HG03460 (cell line): ENCODE measurements around the gene LMX1B.

ENCODE experiments used
- ATAC-seq: cut with Tn5 transposase; IDR thresholded peaks from one replicate; pipeline ENCODE4 v1.9.1; 2021; ENCODE audit not compliant: unreplicated experiment

Gene LMX1B

DNA sequence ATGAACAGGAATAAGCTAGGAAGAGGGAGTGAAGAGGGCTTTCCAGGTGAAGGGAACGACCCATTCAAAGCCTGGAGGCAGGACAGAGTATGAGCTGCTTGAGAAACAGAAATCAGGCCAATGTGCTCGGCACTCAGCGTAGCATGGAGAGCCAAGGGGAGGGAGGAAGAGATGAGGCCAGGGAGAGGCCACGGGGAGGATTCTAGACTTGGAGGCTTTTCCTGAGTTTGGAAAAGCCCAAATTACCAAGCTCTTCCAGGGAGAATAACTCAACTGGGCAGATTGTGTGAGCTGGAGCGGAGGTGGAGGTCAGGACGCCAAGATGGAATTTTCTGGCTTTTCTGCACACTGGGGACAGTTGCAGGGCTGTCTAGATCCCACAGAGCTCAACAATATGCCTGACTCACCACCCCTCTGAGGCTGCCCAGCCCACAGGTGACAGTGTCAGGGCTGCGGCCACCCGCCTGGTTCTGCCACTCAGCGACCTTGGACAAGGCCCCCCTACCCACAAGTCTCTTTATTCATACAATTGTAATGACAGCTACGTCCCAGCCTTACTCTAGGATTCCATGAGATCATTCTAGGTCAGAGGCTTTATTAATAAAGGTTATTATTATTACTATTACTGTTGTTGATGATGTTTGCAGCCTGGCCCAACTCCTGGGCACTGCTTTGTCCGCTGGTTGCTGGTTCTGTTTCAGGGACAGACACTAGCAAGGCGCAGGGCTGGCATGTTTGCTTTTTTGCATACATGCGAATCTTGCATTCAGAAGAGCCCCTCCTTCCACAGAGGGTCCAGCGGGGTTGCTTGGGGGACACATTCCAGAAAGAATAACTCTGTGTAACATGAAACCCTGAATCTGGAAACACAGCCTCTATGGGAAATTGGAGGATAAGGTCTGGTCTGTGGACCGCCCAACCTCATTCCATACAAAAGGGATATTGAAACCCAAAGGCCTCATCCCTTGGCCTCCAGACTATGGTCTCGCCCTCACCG, 9.4 kb upstream of the LMX1B start:
- ATAC-seq = no peak

DNA sequence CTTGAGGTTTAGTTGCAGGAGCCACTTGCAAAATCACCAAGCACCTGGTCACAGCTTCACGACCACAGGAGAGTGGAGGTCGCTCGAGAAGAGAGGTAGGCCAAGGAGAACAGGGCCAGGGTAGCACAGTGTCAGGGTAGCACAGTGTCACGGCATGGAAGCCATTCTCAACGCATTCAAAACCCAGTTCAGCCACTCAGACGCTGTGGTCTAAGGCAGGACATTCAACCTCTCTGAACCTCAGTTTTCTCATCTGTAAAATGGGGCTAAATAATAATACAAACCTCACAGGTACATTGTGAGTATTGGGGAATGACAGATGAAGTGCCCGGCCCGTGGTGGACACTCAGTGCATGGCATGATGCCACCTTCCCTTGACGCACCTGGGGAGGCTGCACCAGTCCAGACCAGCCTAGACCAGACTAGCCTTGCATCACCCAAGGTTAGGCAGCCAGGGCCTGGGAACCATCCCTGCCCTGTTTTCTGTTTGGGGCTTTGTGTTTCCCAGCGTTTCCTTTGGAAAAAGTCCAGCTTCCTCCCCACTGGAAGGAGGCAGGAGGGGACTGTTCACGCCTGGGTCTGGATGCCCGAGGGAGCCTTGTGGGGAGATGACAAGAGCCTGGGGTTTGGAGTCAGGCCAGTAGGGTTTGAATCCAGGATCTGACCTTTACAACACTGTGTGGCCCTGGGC, 7.8 kb upstream of the LMX1B start:
- ATAC-seq = no peak

DNA sequence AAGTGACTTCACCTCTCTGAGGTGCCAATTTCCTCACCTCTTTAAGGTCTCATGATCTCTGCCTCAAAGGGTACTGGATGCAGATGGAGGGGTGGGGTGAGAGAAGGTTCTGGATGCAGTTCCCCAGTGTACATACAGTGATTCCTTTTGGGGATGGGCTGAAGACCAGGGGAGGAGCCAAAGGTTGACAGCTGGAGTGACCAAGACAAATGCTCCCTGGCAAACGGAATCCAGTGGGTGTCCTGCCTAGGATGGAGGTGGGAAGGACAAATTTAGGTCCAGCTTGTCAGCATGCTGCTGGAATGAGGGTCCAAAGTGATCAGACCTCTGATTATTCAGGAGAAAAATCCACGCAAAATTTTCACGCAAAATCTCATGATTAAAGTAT, 7.3 kb upstream of the LMX1B start:
- no peak for ATAC-seq

DNA sequence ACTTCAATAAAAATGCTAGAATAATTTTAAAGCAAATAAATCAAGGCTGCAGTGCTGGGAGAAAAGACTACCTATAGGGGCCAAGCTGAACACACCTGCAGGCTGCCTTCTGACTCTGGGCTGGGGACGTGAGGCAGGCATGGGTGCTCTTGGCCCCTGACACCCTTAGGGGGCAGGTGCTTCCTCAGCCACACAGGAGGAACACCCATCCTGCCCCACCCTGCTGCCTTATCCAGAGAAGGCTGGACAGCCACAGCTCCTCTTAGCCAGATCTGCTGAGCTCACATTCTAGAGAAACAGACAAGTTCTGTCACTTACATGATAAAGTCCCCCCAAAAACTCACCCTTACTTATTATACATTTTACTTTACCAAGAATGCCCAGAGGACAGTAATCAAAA, 6.6 kb upstream of the LMX1B start:
- ATAC-seq = no peak

DNA sequence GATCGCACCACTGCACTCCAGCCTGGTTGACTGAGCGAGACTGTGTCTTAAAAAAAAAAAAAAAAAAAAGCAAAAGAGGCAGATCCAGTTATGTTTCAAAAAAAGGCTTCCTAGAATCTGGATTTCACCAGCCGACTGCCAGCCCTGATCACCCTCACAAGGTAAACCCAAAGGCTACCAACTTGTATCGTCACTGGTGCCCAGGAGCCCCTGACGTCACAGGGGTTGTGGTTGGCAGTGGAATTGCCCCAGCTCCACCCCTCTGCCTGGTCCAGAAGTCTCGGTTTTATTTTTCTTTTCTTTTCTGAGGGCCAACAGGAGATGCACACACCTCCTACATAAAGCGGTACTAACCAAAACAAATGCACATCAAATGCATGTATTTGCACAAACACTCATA, 6.0 kb upstream of the LMX1B start:
- no peak for ATAC-seq

DNA sequence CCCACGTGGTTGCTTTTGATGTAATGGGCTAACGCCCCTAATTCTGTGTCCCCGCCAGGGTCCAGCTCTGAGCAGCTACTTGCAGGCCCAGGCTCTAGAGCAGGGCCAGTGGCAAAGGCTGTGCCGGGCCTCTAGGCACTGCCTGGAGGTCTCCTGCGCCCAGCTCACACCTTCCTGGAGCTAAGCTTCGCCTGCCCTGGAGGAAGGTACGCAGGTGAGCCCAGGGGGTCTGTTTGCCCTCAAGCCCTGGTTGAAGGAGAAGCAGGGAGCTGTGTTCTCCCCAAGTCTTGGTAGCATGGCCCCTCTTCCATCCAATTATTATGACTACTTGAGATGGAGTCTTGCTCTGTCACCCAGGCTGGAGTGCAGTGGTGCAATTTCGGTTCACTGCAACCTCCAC, 5.2 kb upstream of the LMX1B start:
- no peak for ATAC-seq

DNA sequence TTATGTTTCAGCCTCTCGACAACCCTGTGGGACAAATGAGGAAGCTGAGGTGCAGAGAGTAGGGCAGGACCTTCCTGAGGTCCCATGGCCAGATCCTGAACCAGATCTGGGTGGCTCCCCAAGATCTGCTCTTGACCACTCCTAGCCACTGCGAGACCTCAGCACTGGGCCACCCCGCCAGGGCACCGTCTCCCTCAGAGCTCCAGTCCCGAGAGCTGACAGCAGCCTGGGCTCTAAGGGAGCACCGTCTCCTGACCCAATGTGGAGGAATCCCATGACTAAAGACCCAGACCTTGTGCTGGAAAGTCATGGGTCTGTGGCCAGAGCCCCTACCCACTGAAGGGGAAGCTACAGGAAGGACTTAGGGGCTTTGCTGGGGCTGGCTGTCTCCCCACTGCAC, 4.5 kb upstream of the LMX1B start:
- no peak for ATAC-seq

DNA sequence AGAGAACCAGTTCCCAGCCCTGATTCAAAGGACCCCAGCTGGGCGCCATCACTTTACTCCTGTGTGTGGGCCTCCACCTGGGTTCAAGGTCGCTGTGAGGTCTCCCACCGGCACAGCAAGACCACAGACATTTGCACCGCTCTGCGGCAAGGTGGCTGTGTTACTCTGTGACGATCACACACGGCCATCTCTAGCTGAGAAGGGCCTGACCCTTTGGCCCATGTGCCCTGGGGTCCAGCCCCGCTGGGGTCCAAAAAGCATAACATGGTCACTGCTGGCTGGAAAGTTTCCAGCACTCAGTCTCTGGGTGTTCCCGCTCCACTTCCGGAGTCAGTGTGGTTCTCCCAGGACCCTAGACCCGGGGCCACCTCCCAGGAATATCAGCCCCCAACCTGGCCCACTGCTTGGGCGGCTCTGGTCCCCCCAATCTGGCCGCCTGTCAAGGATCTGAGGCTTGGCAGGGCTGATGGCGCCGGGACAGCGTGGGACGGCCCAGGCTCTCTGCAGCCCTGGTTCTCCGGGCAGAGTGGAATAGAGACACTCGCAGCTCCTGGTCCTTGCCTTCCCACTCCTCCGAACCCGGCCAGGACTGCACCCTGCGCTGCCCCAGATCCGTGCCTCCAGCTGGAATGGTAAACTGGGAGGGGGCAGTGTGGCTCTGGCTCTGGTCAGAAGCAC, 3.9 kb upstream of the LMX1B start:
- ATAC-seq = no peak

DNA sequence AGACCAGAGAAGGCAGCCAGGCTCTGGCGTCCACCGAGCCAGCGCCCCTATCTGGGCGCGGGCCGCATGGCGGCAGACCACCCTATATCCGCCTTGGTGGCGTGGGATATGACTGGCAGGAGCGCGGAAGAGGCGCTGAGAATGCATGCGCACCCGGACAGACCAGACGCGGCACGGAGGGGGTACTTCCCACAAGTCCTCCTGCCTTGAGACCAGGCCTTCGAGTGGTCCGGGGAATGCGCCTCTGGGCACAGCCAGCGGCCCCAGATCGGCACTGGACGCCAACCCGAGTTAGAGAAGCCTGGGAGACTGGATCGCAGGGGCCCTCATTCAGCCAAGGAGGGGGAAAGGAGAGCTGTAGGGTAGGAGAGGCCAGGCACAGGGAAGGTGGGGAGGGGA, 2.5 kb upstream of the LMX1B start:
- ATAC-seq = no peak

DNA sequence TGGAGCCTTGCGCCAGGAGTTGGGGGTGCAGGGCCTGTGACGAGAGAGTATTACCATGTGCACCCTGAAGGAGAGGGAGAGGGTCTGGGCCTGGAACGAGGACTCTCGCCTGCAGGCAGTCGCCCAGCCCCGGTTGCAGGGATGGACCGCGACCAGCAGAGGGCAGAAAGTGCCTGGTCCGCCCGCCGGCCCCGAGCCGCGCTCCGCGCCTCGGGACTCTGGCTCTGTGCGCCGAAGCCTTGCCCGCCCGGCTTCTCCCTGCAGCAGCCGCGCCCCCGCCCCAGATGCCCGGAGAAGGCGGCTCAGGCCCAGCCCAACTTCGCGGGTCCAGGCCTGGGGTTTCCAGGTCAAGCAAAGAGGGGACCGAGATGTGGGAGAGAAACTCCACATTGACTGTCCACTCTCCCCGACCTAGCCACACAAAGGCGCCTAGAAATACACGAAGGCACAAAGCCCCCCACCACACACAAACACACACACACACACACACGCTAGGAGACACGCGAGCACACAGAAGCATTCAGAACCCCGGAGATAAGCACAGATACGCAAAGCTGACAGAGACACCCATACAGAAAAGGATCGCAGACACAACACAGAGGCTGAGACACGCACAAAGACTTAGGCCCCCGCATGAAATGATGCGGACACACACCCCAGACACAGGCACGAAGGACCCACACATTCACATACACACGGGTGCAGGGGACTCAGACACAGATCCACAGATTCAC, 2.0 kb upstream of the LMX1B start:
- ATAC-seq = no peak

DNA sequence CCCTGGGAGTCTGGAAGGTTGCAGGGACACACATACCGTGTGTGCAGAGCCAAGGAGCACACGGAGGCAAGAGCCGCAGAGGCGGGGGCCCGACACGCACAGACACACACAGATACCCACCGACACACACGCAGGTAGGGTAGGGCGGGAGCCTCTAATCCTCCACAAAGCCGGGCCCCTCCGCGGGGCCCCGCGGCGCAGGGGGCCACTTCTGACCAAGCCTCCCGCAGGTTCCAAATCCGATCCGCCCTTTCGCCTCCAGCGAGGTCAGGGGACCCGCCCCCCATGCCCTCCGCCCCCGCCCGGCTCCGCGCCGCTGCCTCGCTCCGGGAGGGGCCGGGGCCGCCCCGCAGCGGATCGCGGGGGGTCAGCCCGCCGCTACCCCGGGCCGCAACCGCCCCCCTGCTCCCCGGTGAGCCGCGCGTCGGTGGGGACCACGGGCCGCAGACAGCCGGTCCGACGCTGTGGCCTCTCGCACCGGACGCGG, 1.4 kb upstream of the LMX1B start:
- no peak for ATAC-seq

DNA sequence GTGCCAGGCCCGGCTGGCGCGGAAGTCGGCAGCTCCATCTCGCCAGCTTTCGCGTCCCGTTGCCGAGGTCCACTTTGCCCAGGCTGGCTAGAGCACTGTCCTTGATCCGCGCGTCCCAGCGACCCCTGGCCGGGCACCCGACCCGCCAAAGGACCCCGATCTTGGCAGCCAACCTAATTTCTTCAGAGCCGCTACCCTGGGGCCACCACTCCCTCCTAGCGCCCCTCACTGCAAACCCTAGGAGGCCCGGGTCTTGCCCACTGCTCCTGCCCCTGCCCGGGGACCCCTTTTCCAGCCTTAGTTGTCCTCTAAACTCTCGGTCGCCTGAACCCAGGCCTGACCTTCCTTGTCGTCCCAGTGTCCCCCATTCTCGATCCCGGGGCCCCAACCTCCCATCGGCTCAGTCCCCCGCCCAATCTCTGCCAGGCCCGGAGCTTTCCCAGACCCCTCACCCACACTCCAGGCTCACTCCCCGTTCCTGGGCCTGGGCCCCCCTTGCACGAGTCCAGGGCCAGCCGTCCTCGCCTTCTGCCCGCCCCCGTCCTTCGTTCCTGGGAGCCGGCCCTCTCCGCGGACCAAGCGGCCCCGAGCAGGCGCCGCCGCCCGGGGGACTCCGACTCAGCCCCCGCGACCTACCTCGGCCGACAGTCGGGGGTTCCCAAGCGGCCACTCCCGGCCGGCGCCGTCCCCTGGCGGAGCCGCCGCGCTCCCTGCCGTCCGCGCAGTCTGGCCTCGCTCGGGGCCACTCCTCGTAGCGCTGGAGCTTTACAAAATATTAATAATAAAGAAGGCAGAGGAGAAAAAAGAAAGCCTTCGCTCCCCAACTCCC, 701 bp upstream of the LMX1B start:
- ATAC-seq = no peak

DNA sequence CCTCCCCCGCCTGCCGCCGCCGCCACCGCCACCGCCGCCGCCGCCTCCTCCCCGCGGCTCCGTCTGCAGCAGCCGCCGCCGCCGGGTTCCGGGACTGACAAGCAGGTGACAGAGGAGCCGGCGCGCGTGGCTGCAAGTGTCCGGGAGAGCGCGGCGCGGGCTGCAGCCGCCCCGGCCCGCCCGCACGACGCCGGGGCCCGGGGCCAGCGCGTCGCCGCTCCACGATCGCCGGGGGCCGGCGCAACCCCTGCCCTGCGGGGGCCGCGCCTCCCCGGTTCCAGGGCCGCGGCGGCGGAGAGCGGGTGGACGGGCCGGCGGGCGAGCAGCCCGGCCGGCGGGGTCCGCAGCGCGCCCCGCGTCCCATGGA, 343 bp downstream of the LMX1B start:
- ATAC-seq = no peak

DNA sequence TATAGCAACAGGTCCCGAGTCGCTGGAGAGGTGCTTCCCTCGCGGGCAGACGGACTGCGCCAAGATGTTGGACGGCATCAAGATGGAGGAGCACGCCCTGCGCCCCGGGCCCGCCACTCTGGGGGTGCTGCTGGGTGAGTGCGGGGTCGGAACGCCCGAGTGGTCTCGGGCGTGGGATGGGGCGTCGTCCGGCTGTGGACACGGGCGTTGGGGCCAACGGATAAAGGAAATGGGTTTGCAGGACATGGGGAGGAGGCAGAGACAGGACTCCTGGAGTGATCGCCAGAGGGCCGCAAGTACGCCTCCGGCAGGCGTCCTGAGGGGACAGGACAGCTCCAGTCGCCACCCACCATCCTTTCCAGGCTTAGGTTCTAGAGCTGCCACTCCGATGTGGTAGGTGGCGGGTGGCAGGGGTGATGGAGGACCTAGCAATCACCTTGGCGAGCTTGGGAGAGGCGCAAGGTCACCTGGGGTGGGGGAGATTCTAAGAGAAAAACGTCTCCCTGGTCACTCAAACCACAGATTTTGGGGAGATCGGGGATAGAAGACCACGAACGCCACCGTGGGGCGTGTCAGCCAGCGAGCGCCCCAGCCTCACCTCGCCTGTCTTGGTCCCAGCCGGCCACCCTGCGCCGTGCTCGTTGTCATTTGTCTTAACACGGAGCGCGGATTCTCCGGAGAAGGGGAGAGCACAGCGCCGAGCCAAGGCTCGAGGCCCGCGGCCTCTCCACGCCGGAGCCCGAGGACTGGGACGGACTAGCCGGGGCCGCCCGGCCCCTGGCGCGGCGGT, 922 bp downstream of the LMX1B start:
- ATAC-seq = no peak

DNA sequence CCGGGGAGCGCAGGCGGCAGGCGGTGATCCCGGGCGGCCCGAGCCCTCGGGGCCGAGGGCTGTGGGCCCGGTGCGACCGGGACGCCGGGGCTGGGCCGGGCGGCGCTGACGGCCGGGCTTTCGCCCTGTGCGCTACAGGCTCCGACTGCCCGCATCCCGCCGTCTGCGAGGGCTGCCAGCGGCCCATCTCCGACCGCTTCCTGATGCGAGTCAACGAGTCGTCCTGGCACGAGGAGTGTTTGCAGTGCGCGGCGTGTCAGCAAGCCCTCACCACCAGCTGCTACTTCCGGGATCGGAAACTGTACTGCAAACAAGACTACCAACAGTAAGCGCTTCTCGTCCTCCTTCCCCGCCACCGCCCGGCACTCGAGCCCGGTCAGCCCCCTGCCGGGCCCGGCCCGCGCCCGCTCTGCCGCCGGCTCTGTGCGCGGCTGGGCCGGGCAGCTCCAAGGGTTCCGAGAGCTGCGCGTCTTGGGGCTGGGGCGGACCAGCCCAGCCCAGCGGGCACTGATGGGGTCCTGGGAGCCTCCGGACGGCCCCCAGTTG, 1.6 kb downstream of the LMX1B start:
- ATAC-seq = no peak

DNA sequence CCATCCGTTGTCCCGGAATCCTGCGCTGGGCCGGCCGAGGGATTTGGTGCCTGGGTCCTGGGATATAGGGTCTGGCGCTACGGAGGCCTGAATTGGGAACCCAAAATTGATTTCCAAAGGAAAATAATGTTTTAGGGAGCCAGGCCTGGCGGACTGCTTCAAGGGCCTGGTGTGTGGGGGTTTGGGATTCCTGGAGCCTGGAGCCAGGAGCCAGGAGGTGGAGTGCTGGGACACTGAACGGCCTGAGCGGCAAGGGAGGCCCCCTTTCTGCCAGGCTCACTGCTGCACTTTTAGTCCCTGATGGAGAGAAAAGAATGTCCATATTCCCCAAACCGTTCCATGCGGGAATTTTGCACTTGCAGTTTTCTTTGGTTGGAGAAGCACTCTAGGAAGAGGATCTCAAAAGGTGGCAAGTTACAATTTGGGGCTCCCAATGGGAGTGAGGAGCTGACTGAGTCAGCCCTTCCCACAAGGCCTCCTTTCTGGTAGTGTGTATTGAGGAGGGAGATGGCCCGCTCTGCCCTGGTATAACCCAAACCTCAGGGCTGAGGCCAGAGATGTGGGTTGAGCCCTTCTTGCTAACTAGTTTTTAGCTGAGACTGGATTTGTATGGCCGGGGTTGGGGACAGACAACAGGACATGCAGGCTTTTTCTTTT, 2.2 kb downstream of the LMX1B start:
- ATAC-seq = no peak

DNA sequence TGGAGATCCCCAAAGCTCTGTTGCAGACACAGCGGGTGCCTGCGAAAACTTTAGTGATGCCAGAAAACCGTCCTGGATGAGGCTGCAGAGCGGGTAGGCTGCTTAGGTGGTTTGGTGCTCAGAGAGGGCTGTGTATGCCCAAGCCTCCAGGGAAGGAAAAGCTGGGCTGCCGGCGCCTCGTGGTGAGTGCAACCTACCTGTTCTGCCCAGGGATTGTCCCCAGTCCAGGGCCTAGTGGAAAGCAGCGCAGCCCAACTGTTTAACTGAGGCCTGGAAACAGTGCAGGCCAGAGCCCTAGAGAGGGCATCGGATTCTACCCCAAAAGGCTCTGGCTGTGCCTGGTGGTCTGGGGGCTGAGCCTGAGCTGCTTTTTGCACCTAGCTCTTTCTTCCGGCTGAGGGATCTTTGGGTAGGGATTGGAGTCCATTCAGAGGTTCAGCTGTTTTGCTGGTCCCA, 2.8 kb downstream of the LMX1B start:
- no peak for ATAC-seq

DNA sequence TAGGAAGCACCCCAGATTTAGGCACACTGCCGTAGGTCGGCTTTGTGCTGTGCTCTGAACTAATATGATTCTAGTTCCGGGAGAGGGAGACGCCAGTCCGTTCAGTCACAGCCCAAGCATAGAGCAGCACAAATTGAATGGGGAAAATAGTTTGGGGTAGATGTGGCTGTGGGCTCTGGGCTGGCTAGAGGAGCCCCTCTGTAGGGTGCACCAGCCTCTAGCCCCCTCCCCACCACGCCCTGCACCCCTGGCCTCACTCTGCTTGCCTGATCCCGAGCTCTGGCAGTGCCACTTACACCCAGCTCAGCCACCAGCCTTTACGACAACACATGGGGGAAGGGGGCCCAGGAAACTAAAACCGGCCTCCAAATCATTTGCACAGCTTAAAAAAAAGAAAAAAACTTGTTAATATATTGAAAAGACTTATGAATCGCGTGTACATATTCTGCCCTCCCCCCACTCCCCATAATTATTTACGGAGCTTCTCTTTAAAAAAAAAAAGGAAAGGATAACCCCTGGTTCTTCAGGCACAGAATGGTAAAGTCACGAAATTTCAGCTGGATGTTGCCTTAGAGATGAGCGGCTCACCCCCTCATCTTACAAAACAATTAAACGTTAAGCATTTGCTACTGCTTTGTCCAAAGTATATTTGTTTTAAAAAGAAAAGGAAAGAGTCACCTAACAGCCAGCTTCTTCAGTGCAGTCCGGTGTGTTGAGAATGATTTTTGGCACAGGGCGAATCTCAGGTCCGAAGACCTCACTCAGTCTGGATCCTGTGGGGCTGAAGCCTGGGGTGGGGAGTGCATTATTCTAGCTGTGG, 3.5 kb downstream of the LMX1B start:
- ATAC-seq = no peak
